ENCODE measurements around the gene TXN2.
"Not testable (repeated sequence)": the region's sequence is repeated elsewhere in the genome, so short reads cannot be mapped to it uniquely, and the experiment has no call there.

TXN2 gene

GRCh38 chr22:36454916-36455570 lies 26.4 kb downstream of the TXN2 start:
- DNase-seq, result peak; percentile 98

GRCh38 chr22:36453855-36454378 lies 27.5 kb downstream of the TXN2 start:
- no peak for DNase-seq

- not testable (repeated sequence) for DNase-seq
Observed at GRCh38 chr22:36452978-36453607, 28.3 kb downstream of the TXN2 start.

GRCh38 chr22:36452250-36452977 lies 29.0 kb downstream of the TXN2 start:
- no peak for DNase-seq

- DNase-seq, result not testable (repeated sequence)
Observed at GRCh38 chr22:36450923-36451322, 30.5 kb downstream of the TXN2 start.

GRCh38 chr22:36449596-36450175 lies 31.8 kb downstream of the TXN2 start:
- no peak for DNase-seq

- DNase-seq, result no peak
Observed at GRCh38 chr22:36447632-36448031, 33.8 kb downstream of the TXN2 start.

GRCh38 chr22:36445158-36445668 lies 36.2 kb downstream of the TXN2 start:
- DNase-seq, result no peak

GRCh38 chr22:36443198-36443770 lies 38.2 kb downstream of the TXN2 start:
- DNase-seq, result no peak

- no peak for DNase-seq
Observed at GRCh38 chr22:36442506-36443197, 38.8 kb downstream of the TXN2 start.

- no peak for DNase-seq
Observed at GRCh38 chr22:36440429-36441002, 40.9 kb downstream of the TXN2 start.

GRCh38 chr22:36439481-36440271 lies 41.8 kb downstream of the TXN2 start:
- no peak for DNase-seq

- DNase-seq, result peak; percentile 46
Observed at GRCh38 chr22:36435516-36436415, 45.7 kb downstream of the TXN2 start.

GRCh38 chr22:36433318-36434231 lies 47.9 kb downstream of the TXN2 start:
- DNase-seq, result no peak

- DNase-seq, result no peak
Observed at GRCh38 chr22:36432592-36433317, 48.7 kb downstream of the TXN2 start.

- no peak for DNase-seq
Observed at GRCh38 chr22:36431977-36432376, 49.5 kb downstream of the TXN2 start.

- no peak for DNase-seq
Observed at GRCh38 chr22:36430863-36431262, 50.6 kb downstream of the TXN2 start.

- DNase-seq, result not testable (repeated sequence)
Observed at GRCh38 chr22:36427952-36428351, 53.5 kb downstream of the TXN2 start.
